Stomach (tissue), 9 donors: Measurements from ENCODE around the gene VDR. TPM values are rescaled to one million over a fixed set of nuclear protein-coding genes. Genes with fewer than 3 reads are reported as not detected.
A peak's percentile ranks its signal among the peaks of the same experiment; 100 is the strongest.

ENCODE experiments used
- DNase-seq, 2 donors: peaks; one replicate each; pipeline versions ENCODE4 v3.0.0 to v3.0.0-alpha.2; 2013 to 2019
- H3K27ac ChIP-seq, 5 donors: fragments of 200-600 bp in 4 of 5; sonication (generic) in 4 of 5; one replicate each; pipeline ENCODE4 v1.5.1; 2013 to 2019; ENCODE audit warnings: mild to moderate bottlenecking in 1 of 5, moderate library complexity in 1 of 5
- H3K27me3 ChIP-seq, 3 donors: fragments of 200-600 bp; sonication (generic); one replicate each; pipeline ENCODE4 v1.5.1; 2017 to 2019; ENCODE audit warnings: mixed run types in 1 of 3
- H3K36me3 ChIP-seq, 4 donors: fragments of 200-600 bp; sonication (generic); 1 replicate in 3 of 4; 2 replicates in 1 of 4; pipeline ENCODE4 v1.5.1; 2016 to 2019
- H3K4me1 ChIP-seq, 4 donors: fragments of 200-600 bp; sonication (generic); one replicate each; pipeline ENCODE4 v1.5.1; 2016 to 2019
- H3K4me3 ChIP-seq, 4 donors: fragments of 200-600 bp; sonication (generic) in 3 of 4; one replicate each; pipeline ENCODE4 v1.5.1; 2016 to 2019; ENCODE audit warnings: mild to moderate bottlenecking in 1 of 4
- H3K9me3 ChIP-seq, 4 donors: fragments of 200-600 bp; sonication (generic); one replicate each; pipeline ENCODE4 v1.5.1; 2016 to 2019
- CTCF ChIP-seq, 7 experiments: fragments of 450-650 bp in 4 of 7; fragments of 200-600 bp in 3 of 7; sonication (generic) in 3 of 7; IDR thresholded peaks; one replicate each; pipeline ENCODE4 v1.5.1; 2016 to 2019; ENCODE audit warnings: antibody characterized with exemption in 7 of 7, control low read depth in 2 of 7, mild to moderate bottlenecking in 1 of 7
- EP300 ChIP-seq: sonication (generic); formaldehyde crosslinking; IDR thresholded peaks from one replicate; pipeline ENCODE4 v1.6.1; 2017; ENCODE audit warnings: antibody characterized with exemption
- POLR2A ChIP-seq, 4 donors: fragments of 450-650 bp; IDR thresholded peaks; one replicate each; pipeline ENCODE4 v1.6.1; 2016; ENCODE audit warnings: antibody characterized with exemption in 4 of 4, control low read depth in 2 of 4, mild to moderate bottlenecking in 1 of 4, moderate library complexity in 1 of 4
- POLR2AphosphoS5 ChIP-seq, 3 donors: sonication (generic); formaldehyde crosslinking; IDR thresholded peaks; one replicate each; pipeline ENCODE4 v1.6.1; 2016; ENCODE audit warnings: antibody characterized with exemption in 3 of 3
- WGBS, 5 donors: extraction: QIAGEN DNeasy Blood & Tissue Kit in 3 of 5; methylation state at CpG; one replicate each; pipeline versions ENCODE4 v1.1.5 to v1.1.7; 2013 to 2018; 5-methylcytosine and 5-hydroxymethylcytosine counted together
- intact Hi-C: fragments of 100-400 bp; cut with DNase I; formaldehyde crosslinking; loops from one replicate; pipeline ENCODE4 v1.15.1; 2023; ENCODE audit warnings: low total_unique reads
- polyA plus RNA-seq, 3 donors: library from polyadenylated mRNA; stranded (reverse); fragments of 200-250 nt; gene quantifications; one replicate each; pipeline ENCODE4 v1.2.3, GENCODE V29; 2013
- total RNA-seq, 5 donors: library from RNA; depleted of rRNA; stranded (reverse); fragments of >200 nt; gene quantifications; one replicate each; pipeline versions ENCODE4 v1.1.0 to v1.2.3, GENCODE V29; 2014 to 2016
- donor health status: healthy with polysubstance abuse.
- donor health status: Bipolar disorder and iron deficiency.
- donor health status: healthy.

The VDR gene
- total and polyA plus RNA-seq, 8 donors: 2.8 to 22.3 (median 4.7) TPM

- Histone ChIP-seq H3K36me3 (peaks cover 25 to 53% (median 34%) of the 10 kb centered on the region in 4 donors), H3K27ac (peak overlapping the region in 4 of 5 donors; percentile 45 to 72 (median 56)), H3K27me3 (no peaks in the 10 kb centered on the region), H3K4me3 (no peak overlapping the region), H3K4me1 (peaks cover 70 to 91% (median 75%) of the 10 kb centered on the region in 4 donors), H3K9me3 (no peaks in the 10 kb centered on the region)
- 42 to 66% (median 62%) methylated on average over 5 to 7 of the region's 7 CpGs for WGBS, 5 donors
- DNase-seq: no peak
- intact Hi-C loops: no loop called here
- TF ChIP-seq CTCF (IDR thresholded peaks at IDR 0.05) (no peak), POLR2A (IDR thresholded peaks at IDR 0.05) (no peak), POLR2AphosphoS5 (IDR thresholded peaks at IDR 0.05) (no peak), EP300 (no peak)
These were observed 103.5 kb downstream of the VDR start for GRCh38 chr12:47801170-47801903.

GRCh38 chr12:47800582-47800981, 104.2 kb downstream of the VDR start:
- WGBS, 5 donors: 84 to 90% (median 89%) methylated on average over 4 to 7 of the region's 7 CpGs

GRCh38 chr12:47799357-47799955, 105.3 kb downstream of the VDR start:
- TF ChIP-seq POLR2AphosphoS5 (IDR thresholded peaks at IDR 0.05): no peak
- intact Hi-C loops: loop anchor here (5.0 kb wide), 1 partner anchor 43 kb away; no protein-coding TSS in a partner anchor
- peaks cover 51 to 72% (median 57%) of the 10 kb centered on the region in 4 donors for H3K4me1 ChIP-seq
- no peak overlapping the region for H3K4me3 ChIP-seq
- no peak for DNase-seq
- H3K36me3 ChIP-seq: peaks cover 42 to 71% (median 49%) of the 10 kb centered on the region in 4 donors
- 44 to 81% (median 70%) methylated on average over 5 to 7 of the region's 7 CpGs for whole genome bisulfite sequencing, 5 donors
- H3K9me3 ChIP-seq: no peaks in the 10 kb centered on the region
- H3K27me3 ChIP-seq: no peaks in the 10 kb centered on the region
- H3K27ac ChIP-seq: peak overlapping the region in 4 of 5 donors; percentile 8 to 48 (median 41)

More at GRCh38 chr12:47800582-47800981, 104.2 kb downstream of the VDR start:
- intact Hi-C loops: no loop called here
- Histone ChIP-seq H3K36me3 (peaks cover 31 to 60% (median 41%) of the 10 kb centered on the region in 4 donors), H3K4me1 (peaks cover 62 to 83% (median 68%) of the 10 kb centered on the region in 4 donors), H3K4me3 (no peak overlapping the region), H3K27me3 (no peaks in the 10 kb centered on the region), H3K9me3 (no peaks in the 10 kb centered on the region), H3K27ac (peak overlapping the region in 3 of 5 donors; percentile 8 to 48 (median 44))
- TF ChIP-seq CTCF (IDR thresholded peaks at IDR 0.05): no peak
- TF ChIP-seq POLR2A (IDR thresholded peaks at IDR 0.05): no peak
- no peak for TF ChIP-seq POLR2AphosphoS5 (IDR thresholded peaks at IDR 0.05)
- TF ChIP-seq EP300: no peak
- no peak for DNase-seq

- no peak for TF ChIP-seq POLR2AphosphoS5 (IDR thresholded peaks at IDR 0.05)
- no peak for TF ChIP-seq CTCF (IDR thresholded peaks at IDR 0.05)
- no peak for TF ChIP-seq EP300
- TF ChIP-seq POLR2A (IDR thresholded peaks at IDR 0.05): no peak
- Histone ChIP-seq H3K27ac (peak overlapping the region in 1 of 5 donors; percentile 44), H3K27me3 (no peaks in the 10 kb centered on the region), H3K9me3 (no peaks in the 10 kb centered on the region), H3K36me3 (peaks cover 50 to 74% (median 55%) of the 10 kb centered on the region in 4 donors), H3K4me3 (no peak overlapping the region), H3K4me1 (peaks cover 41 to 62% (median 47%) of the 10 kb centered on the region in 4 donors)
- DNase-seq: no peak
- intact Hi-C loops: loop anchor here (5.0 kb wide), 1 partner anchor 44 kb away; no protein-coding TSS in a partner anchor
- WGBS, 5 donors: 90 to 100% (median 92%) methylated on average over 1 to 17 of the region's 17 CpGs
These were observed 106.3 kb downstream of the VDR start for GRCh38 chr12:47798382-47798948.
